ENCODE measurements around the gene ADAD1. TPM values are rescaled to one million over a fixed set of nuclear protein-coding genes. Genes with fewer than 3 reads are reported as not detected.

The ADAD1 gene
- total RNA-seq, 1 donor from 2014 or later = not detected

DNA sequence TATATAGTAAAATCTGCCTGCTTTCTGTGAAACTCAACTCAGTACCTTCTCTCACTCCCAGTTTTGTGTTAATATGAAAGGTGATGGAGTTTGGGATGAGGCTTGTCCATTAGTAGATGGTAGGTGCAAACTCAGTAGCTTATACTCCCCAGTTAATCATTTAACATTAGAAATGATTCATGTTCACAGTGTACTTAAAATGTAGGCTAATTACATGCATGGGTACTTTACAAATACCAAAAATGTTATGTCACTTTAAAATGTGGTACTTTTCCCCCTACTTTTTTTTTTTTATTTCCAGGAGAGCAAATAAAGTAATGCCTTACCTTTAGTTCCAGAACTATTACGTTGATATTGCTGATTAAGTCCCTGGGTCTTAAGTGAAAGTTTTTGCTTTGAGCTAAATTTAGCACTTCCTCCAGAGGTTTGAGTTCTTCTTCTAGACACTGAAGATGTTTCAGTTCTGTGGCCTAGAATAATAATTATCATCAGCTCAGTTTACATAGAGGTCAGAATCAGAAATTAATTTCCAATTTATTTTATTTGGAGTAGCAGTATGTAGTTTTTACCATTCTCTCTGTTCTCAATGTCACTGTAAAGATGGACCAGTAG lies 74.7 kb downstream of the ADAD1 start:
- DNase-seq (ENCODE audit: low spot score) (no peak), ATAC-seq (no peak)

DNA sequence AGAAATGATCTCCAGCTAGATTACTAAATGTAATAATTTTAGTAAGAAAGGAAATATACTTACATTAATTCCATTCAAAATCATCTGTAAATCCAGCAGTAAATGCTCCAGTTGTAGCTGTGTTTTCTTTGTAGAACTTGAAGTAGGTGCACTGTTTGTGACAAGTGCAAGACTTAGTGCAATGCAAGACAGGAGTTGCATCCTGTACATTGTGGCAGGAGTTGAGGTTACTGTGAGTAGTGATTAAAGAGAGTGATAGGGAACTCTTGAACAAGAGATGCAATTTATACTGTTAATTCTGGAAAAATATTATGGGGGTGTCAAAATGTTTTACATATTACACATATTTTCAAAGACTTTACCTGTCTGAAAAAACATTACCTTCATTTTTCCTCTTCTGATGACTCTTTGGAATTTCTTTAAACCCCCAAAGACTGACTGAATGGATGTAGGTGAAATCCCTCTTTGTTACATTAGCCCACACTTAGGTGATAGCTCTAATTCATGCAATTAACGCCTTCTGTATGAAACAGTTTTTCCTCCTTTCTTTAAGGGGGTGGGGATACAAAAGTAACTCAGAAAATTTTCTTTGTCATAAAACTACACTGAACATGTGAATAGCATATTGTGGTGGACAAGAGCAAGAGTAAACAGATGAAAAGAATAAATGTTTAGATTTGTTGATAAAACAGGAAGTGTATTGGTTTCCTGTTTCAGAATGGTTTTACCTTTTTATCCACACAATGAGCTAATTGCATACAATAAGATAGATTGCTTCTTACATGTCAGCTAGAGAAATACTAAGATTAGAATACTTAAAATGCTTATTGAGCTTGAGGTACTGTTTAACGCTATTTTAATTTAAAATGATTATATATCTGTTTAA lies 77.7 kb downstream of the ADAD1 start, which contains the start of gene IL2:
Gene IL2, minus strand, starts transcription at position 495 of the 886 bp plus-strand sequence. Its CDS starts 285 bp downstream, at position 210.
- ATAC-seq (no peak), DNase-seq (ENCODE audit: low spot score) (no peak)

DNA sequence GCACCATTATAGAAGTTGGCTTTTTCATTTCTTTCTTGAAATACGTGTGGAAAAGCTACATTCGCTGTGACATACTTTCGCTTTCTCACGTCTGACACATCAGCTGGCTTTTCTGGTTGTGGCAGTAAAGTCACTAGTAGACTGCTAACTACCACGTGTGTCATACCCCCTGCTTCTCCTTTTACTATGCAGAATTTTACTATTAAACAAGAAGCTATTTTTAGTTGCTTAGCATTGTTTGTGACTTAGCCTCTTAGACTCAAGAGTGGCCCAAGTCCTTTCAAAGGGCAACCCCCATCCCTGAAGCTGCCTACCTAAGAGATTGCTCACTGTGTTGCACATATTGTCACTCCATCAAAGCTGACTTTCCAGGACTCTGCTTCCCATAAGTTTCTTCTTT lies 79.8 kb downstream of the ADAD1 start:
- ATAC-seq (no peak), DNase-seq (ENCODE audit: low spot score) (no peak)

DNA sequence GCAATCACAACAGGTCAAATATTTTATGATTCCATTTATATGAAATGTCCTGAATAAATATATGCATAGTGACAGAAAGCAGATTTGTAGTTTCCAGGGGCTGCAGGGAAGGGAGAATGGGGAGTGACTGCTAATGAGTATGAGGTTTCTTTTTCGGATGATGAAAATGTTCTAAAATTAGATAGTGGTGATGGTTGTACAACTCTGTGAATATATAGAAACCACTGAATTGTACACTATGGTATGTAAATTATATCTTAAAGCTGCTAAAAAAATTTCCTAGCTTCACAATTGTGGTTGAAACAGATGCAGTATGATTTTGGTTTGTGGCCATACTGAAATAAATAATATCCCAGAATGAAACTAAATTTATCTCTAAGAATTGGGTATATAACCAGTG lies 90.6 kb downstream of the ADAD1 start:
- ATAC-seq (no peak), DNase-seq (ENCODE audit: low spot score) (no peak)

DNA sequence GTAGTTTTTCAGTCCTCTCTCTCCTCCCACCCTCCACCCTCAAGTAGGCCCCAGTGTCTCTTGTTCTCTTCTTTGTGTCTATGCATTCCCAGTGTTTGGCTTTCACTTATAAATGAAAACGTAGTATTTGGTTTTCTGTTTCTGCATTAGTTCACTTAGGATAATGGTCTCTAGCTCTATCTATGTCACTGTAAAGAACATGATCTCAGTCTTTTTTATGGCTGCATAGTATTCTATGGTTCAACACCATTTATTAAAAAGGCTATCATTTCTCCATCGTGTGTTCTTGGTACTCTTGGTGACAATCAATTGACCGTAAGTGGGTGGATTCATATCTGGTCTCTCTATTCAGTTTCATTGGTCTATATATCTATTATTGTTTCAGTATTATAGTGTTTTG lies 96.4 kb downstream of the ADAD1 start:
- ATAC-seq (no peak), DNase-seq (ENCODE audit: low spot score) (no peak)

DNA sequence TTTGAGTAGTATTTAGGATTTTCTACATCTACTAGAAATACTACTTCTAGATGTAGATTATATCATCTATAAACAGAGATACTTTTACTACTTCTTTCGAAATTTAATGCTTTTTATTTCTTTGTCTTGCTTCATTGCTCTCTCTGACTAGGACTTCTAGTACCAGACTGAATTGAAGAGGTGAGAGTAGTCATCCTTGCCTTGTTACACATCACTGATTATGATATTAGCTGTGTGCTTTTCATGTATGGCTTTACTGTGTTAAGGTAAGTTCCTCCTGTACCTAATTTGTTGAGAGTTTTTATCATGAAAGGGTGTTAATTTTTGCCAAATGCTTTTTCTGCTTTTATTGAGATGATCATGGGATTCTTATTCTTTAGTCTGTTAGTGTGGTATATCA lies 97.3 kb downstream of the ADAD1 start:
- ATAC-seq (no peak), DNase-seq (ENCODE audit: low spot score) (no peak)

DNA sequence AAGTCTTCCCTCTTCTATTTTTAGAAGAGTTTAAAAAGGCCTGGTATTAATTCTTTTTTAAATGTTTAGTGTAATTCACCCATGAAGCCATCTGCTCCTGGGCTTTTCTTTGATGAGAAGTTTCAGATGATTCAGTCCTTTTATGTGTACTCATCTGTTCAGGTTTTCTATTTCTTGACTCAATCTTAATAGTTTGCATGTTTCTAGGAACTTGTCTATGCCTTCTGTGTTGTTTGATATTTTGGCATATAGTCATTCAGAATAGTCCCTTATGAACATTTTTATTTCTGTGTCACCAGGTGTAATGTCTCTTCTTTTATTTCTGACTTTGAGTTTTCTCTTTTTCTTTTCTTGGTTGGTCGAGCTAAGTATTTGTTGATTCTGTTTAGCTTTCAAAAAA lies 97.9 kb downstream of the ADAD1 start:
- ATAC-seq (no peak), DNase-seq (ENCODE audit: low spot score) (no peak)

Other genes with a start within 250 kb of the ADAD1 start
- gene BLTP1, start 226.7 kb upstream of the ADAD1 start, total RNA-seq = 24.8 TPM
- 1.2 TPM for gene IL2, start 77.7 kb downstream of the ADAD1 start, total RNA-seq
- gene IL21, start 242.1 kb downstream of the ADAD1 start, total RNA-seq = not detected